ENCODE measurements around the gene VLDLR.

The VLDLR gene

DNA sequence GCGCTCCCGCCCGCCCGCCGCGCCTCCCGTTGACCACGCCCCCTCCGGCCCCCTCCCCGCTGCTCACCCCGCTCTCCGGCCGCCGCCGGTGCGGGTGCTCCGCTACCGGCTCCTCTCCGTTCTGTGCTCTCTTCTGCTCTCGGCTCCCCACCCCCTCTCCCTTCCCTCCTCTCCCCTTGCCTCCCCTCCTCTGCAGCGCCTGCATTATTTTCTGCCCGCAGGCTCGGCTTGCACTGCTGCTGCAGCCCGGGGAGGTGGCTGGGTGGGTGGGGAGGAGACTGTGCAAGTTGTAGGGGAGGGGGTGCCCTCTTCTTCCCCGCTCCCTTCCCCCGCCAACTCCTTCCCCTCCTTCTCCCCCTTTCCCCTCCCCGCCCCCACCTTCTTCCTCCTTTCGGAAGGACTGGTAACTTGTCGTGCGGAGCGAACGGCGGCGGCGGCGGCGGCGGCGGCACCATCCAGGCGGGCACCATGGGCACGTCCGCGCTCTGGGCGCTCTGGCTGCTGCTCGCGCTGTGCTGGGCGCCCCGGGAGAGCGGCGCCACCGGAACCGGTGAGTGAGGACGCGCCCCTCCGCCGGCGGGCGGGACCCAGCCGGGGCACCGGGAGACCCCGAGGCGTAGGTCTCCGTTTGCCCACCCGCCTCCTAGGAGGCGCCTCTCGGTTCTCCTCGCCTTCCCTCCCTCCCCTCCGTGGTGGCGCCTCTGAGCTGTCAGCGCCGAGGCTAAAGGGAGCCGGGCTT is at the start of gene VLDLR:
Gene VLDLR, plus strand, starts transcription at position 66 of the 739 bp plus-strand sequence. Its CDS starts 403 bp downstream, at position 469.
- peak; percentile 24 for DNase-seq

DNA sequence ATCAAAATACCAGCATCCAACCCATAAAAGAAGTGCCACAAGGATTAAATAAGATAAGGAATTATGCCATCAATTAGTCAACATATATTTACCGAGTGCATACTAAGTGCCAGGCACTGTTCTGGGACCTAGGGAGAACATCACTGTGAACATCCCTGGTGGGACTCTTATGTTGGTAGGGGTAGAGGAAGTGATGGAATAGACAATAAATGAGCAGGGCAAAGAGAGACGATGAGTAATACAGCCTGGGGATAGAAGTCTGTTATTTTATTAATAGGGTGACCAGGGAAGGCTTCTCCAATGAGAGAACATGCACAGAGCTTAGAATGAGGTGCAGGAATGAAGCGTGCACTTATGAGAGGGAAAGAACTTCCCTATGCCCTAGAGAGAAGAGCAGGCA is 47.4 kb upstream of the VLDLR start:
- DNase-seq = no peak

DNA sequence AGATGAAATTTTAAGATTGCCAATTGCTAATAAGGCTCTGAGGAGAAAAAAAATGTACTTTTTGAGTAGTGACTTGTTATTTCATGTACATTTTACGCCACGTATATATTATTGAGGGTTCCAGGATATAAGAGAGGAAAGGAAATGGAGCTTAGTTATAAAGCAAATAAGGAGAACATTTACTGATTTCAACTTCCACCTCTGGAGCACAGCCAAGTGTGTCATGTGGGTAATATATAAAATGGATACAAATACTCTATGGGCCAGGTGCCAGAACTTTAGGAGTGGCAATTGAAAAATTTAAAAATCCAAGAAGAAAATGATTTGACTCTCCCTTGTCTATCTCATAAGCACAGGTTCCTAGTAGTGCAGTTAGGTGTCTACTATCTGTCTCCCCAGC is 45.0 kb upstream of the VLDLR start:
- no peak for DNase-seq

DNA sequence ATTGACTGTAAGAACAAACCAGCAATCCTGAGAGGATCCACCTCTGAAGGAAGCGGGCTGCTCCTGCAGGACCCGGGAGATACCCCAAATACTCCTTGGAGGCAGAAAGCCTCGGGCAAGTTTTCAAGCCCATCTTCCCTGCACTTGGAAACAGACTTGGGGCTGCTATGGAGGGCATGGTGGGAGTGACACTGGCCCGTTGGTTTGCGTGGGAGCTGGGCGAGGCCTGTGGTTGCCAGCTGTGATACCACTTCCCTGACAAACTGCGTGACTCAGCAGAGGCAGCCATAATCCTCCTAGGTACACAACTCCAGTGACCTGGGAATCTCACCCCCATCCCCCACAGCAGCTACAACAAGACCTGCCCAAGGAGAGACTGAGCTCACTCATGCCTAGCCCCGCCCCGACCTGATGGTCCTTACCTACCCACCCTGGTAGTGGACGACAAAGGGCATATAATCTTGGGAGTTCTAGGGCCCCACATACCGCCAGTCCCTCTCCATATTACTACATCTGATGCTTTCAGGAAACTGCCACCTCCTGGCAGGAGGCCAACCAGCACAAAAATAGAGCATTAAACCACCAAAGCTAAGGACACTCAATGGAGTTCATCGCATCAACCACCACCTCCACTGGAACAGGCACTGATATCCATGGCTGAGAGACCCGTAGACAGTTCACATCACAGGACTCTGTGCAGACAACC is 38.1 kb upstream of the VLDLR start:
- DNase-seq = no peak

DNA sequence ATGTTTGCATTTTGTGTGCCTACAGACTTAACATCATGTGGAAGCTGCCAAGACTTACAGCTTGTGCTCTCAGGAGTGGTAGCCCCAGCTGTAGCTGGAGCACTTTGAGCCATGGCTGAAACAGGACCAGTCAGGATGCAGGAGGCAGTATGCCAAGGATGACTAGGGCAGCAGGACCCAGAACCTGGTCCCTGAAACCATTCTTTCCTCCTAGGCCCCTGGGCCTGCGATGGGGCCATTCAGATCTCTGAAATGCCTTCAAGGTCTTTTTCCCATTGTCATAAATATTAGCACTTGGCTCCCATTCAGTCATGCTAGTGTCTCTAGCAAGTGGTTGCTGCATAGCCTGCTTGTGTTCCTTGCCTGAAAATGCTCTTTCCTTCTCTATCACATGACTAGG is 29.6 kb upstream of the VLDLR start:
- no peak for DNase-seq

DNA sequence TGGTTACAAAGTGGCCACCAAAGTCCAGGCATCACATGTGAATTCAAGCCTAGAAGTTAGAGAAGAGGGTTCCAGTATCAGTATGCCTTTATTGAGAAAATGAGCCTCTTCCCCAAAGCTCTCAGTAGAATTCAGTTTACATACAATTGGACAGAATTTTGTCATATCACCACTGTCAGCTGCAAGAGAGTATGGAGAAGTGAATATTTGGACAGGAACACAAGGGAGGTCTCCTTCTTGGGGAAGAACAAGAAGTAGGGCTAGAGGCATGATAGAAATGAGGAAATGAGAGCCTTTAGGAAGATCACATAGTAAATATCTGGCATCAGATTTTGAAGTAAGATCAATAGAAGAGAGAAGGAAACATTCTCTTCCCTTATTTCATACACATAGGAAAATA is 27.8 kb upstream of the VLDLR start:
- no peak for DNase-seq

DNA sequence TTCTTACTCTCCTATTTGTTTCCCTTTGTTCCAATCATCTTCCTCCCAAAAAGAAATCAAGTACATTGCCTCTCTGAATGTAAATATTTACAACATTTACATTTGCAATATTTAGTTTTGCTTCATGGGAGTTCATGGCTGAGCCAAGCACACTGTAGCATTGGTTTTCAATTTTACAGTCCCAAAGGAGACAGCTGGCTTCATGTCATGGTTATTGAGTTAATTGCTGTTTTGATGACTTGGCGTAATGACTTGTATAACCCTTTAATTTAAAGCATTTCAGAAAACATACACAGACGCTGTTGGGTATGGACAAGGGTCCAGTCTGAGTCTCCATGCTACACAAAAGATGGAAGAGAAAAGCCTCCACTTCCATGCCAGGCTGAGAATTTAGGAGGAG is 25.6 kb upstream of the VLDLR start:
- DNase-seq = no peak

DNA sequence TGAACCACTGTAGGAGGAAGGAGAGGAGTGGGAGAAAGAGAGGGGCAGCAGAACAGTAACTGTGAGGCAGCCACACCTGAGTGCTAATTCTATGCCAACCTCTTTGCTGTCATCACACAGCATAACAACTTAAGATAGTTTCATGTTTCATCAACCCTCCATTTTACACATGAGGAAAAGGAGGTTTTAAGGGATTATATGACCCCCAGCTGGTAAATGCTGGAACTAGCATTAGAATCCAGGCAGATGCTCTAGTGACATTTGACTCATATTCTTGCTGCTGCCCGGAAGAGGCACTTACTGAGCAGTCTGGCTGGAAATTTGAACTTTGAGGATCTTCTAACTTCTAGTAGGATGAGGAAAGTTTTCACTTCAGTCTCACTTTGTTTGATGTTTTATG is 24.1 kb upstream of the VLDLR start:
- no peak for DNase-seq

DNA sequence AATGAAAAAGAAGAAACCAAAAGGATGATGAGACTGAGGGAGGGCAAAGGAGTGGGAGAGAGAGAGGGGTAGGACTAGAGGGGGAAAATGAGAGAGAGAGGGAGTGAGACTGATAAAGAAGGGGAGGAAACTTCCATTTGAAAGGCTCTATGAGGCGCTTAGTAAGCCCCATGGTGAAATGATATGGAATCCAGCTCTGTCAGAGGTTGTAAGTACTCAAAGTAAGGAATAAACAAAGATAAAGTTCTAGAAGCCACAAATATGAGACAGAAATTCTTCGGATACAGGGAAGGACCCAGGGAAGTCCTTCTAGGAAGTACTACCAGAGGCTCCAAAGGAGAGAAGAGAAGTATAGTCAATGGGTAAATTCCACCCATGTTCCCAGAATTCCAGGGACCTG is 21.7 kb upstream of the VLDLR start:
- no peak for DNase-seq

DNA sequence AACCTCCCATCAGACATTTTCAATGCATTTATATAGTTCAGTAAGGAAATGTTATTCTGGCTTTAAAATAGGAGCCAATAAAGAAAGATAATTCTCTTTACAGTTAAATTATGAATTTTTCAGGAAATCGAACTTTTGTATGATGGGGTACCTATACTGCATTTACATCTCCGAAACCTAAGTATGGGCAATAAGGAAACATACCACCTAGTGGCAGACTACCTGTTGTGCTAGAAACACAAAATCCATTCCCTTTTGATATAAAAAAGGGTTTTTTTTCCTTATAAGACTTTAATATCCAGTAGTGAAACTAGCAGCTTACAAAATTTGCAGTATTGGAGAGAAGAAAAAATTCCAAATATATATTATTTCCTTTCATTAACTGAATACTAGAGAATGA is 21.3 kb upstream of the VLDLR start:
- DNase-seq = no peak

DNA sequence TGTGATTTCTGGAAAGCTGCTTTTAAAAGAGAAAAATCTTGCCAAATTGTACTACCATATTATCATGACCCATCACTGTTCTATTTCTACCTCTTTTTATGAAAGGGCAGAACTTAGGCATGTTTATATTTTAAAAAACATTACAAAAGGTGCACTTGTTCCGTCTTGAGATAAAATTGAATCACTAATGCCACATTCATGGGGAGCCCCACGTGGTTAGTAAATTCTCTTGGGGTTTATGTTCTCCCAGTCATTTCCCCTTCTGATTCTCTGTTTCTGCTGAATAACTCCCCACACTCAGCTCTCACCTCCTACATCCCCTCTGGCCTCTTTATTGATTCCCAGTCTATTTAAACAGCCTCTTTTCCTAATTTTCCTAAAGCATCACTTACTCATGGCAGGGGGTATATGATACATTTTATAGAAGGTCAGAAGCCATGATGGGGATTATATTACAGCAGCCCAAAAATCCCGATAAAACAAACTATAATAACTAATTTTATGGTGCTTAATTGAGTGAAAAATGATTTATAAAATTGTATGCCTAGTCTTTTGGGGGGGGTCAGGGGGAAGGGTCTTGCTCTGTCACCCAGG is 19.7 kb upstream of the VLDLR start:
- no peak for DNase-seq

DNA sequence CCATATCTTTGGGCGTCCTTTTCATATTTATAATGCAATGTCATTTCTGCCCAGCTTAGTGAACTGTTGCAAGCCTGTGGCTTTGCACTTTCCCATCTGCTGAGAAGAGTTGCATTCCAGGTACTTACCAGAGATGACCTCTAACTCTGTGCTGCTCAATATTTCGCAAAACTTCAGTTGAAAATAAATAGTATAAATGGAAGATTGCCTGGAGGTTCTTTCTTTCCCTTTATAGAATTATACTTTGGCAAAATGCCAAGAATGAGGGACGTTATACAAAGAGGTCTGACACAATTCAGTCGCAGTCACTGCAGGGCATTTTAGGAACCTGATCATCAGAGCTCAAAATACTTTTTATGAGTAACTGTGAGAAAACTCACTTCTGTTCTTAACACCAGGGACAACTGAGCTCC is 18.9 kb upstream of the VLDLR start:
- no peak for DNase-seq

DNA sequence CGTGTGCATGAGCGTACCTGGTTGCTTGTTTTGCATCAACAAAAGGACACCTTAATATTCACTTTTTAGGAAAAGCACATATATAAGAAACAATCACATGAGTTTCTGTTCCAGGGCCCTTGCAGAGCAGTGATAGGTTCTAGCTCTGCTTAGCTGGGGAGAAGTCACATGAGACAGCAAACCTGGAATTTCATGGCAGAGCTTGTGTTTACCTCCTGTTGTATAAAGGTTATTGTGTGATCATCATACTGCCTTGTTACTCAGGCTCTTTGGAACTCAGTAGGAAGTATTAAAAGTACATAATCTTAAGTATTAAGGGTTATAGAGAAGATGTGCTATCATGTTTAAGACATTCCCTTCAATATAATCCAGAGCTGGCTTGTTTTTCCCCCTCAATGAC is 18.0 kb upstream of the VLDLR start:
- DNase-seq = no peak

DNA sequence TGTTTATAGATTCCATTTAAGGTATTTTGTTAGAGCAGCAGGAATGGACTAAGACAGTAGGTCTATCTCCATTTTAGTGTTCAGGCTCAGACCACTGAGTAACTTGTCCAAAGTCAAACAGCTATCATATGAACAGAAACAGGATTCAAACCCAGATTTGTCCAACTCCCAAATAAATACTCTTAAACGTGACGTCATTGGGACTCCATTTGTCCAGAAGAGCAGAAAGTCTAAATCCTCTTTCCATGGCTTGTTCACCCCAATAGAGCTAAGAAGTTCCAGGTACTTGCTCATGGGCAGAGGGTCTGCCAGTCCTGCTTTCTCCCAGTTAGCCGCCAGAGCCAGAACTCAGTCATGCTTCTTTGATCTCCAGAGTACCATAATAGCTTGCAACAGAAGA is 16.3 kb upstream of the VLDLR start:
- no peak for DNase-seq

DNA sequence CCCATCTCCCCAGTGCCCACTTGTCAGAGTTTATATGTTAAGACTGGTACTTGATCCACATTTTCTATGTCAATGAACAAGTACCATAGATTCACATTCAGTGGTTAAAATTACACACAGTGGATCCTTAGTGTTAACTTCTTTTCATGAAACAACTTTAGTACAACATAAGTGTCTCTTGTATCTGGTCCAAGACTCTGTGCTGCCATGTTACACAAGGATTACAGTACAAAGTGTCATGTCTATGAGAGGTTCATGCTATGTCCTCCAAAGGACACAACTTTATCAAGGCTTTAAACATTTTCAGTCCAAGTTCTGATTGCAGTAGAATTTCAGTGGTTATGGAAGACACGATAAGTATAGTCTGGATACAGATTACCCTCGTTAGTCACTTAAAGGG is 13.3 kb upstream of the VLDLR start:
- DNase-seq = no peak

DNA sequence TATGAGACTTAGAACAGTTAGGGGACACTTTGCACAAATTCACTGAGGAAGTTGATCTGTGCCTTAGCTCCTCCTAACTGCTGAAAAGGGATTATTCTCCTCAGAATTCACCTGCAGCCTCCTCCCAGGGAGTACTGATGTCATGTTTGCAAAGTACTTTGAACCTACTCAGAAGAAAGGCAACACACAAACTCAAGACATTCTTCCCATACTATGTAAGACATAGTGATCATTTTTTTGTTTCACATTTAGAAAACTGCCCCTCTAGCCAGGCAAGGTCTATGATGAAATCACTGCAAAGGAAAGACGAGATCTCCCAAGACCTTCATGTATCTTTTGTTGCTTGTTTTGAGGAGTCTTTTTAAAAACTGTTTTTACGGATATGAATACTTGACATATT is 10.6 kb upstream of the VLDLR start:
- no peak for DNase-seq

DNA sequence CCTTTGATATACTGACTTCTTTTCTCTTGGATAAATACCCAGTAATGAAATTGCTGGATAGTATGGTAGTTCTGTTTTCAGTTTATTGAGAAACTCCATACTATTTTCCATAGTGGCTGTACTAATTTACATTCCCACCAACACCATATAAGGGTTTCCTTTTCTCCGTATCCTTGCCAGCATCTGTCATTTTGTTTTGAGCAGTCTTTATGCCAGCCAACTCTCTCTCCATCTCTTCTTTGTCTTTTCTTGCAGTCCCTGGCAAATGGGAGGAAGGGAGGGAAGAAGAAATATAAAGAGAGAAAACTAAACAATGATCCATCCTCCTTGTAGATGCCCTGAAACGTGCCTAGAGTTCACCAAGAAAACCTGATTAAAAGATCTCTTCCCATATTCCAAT is 9.6 kb upstream of the VLDLR start:
- DNase-seq = no peak

DNA sequence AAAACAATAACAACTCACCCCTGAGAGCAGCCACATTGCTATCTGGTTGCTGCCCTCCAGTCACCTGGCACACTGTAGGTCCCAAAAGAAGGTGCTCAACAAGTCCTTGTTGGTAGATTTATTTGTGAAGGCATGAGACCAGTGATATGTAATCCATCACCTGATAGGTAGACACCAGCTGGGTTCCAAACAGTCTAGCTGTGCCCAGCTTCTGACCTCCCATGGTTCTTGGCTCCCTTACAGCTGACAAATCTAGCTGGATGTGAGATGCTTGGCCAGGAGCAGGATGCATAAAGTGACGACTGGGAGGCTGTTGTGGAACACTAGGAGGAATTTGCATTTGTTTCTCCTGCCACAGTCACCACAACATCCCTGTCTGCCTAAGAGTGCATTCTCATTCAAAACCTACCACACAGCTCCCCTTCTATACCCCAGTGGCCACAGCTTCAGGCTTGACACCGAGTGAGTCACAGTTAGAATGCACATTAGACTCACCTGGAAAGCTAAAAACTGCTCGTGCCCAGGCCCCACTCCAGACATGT is 7.8 kb upstream of the VLDLR start:
- no peak for DNase-seq

DNA sequence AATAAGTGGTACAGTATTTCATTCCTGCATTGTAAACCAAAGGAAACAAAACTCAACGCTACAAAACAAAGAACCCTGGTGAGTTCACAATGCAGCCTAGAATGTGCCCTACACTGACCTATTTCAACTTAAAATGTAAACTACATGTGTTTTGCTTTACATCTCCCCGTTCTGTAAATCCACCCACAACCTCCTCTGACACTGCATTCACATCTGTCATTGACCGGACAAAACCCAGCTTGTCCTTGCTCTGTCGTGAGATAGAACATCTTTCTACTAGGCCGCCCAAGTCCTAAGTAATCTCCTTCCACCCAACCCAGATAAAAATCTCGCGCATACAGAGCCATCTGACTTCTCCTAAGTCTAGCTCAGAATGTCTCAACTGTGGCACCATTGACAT is 6.1 kb upstream of the VLDLR start:
- DNase-seq = no peak

DNA sequence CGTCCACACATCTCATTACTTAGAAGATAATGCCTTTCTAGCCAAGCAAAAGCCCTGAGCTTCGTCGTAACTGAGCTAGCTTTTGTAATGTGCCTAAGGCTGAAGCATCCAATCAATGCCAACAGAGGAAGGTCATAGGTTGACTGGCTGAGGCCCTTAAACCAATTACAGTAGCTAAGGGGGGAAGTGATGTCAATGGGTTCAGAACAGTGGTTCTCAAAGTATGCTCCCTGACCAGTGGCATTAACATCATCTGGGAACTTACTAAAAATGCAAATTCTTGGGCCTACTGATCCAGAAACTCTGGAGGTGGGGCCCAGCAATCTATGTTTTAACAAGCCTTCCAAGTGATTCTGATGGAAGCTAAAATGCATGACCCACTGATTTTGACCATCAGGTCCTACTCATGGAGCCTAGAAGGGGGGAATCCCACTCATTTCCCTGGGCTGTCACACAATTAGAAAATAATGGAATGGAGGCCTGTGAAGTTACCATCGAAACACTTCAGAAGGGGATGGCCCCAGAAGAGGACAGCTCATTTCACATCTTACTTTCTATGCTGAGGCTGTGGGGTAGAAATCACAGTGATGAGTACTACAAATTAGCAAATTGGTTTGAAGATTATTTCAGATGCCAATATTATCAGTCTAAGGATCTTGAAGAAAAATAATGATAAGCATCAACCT is 4.8 kb upstream of the VLDLR start:
- DNase-seq = no peak

DNA sequence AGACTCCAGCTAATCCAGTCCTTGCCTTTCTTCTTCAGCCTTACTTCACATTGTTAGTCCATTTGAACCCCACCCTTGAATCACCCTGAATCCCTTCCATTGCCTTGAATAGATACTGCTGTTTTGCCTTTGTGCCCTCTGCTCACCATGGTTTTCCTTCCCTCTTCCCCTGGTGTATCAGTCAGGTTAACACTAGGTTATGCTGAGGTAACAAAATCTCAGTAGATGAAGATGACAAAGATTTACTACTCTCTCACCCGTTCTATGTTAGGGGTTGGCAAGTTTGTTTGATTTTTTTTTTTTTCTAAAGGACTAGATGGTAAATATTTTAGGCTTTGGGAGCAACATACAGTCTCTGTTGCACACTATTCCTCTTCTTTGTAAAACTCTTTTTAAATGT is 3.3 kb upstream of the VLDLR start:
- no peak for DNase-seq

DNA sequence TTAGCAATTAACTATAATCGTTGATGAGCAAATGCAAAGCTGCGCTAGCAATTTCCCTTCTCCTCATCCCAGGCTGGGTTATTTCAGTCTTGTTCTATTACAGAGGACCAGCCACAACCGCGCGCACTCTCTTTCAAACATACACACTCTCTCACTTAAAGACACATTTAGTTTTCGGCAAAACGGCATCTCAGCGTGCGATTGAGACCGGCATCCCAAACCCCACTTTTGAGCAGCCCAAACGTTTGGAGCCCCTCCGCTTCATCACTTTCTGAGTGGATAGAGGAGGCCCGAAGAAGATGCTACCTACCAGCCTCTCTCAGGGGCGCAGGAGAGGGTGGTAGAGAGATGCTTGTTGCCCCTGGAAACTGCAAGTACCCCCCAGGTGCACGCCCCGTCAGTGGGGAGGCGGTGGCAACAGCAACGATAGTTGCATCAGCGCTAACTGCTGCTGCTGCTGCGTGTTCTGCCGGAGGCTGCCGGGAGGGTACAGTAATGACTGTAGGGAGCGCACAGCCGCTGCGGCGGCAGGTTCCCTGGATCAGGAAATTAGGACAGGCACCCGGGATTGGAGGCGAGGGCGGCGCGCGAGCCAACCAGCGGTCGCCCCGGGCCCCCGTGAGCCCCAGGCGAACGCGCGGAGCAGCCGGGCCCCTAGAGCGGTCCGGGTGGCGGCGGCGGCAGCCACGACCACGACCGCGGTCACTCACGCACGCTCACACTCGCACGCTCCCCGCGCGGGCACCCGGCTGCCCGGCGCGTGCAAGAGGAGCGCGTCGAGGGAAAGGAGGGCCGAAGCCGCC is 467 bp upstream of the VLDLR start:
- DNase-seq = peak; percentile 82
